GM18499 (cell line): ENCODE measurements around the gene GABRG3.

Experiments
- ATAC-seq: cut with Tn5 transposase; IDR thresholded peaks from one replicate; pipeline ENCODE4 v1.9.1; 2021; ENCODE audit warnings: moderate number of reproducible peaks; ENCODE audit not compliant: insufficient read depth, unreplicated experiment

Gene GABRG3

GRCh38 chr15:27234593-27234992 is 263.6 kb downstream of the GABRG3 start:
- no peak for ATAC-seq

DNA sequence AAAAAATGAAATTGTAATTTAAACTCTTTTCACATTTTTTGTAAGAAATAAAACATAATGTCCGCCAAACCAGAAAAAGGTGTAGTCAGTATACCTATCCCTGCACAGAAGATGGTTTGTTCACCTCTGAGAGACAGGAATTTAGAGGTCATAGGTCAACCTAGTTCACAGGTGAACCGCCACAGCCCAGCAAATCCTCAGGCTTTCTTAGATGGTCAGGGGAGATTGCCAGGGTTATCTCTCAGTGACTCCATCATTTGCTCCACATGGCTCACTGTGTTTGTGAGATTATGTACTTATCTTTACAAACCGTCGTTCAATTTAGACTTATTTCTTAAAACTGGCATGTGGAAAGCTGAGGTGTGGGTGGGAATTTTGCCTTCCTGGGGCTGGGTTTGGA is 264.2 kb downstream of the GABRG3 start:
- no peak for ATAC-seq

- ATAC-seq: no peak
These were observed 264.7 kb downstream of the GABRG3 start for GRCh38 chr15:27235681-27236080.

DNA sequence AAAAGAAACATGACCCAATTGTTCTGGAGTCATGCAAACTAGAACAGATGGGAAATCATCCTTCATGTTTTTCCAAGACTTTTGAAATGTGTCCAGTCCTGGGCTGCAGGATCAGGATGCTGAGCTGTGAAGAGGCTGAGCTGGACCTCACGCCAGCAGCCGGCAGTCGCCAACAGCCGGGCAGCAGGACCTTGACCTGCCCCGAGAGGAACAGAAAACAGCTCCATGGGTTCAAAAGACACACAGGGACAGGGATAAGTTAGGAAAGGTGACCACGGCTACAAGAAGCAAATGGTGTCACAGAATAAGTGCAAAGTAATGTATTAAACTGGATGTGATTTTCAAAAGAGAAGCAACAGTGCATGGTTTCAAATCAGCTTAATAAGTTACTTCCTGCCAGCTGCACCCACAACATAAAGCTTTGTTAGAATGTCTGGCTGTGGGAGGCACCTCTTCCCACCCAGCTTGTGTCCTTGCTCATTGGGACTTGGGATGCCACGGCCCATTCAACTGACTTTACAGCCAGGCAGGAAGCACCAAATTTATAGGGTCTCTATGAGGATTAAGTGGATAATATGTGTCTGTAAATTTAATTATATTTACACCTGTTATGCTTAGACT is 266.4 kb downstream of the GABRG3 start:
- no peak for ATAC-seq

GRCh38 chr15:27238209-27238608 is 267.2 kb downstream of the GABRG3 start:
- no peak for ATAC-seq

GRCh38 chr15:27238707-27239423 is 267.9 kb downstream of the GABRG3 start:
- ATAC-seq: no peak

DNA sequence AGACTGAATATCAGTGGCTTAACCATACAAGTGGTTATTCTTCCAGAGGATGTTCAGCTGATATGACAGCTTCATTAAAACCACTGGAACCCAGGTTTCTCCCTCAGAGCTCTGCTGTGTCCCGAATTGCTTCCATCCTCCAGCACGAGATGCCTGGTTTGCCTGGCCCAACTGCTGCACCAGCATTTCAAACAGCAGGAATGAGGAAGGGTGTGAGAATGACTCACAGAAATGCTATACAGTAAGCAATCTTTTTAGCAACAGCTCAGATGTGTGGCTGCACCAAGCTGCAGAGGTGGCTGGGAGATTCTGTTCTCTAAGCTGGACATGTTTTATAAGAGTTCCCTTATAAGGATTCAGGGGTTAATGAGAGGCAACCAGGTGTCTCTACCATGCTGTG is 271.0 kb downstream of the GABRG3 start:
- no peak for ATAC-seq

DNA sequence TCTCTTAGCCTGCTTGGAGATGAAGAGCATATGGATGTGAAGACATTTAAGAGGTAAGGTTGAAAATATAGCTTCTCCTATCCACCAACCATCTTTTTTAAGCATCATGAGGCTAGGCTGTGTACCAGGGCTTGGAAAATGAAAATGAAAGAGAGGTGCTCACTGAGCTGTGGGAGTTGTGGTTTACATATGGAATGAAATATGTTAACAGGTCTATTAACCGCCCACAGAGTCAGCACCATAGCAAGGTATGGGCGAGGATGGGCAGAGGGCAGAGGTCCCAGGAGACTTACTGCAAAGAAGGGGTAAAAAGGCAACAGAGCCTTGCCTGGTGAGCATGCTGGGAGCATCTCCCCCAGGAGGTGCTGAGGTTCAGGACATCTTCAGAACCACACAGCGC is 273.1 kb downstream of the GABRG3 start:
- no peak for ATAC-seq

DNA sequence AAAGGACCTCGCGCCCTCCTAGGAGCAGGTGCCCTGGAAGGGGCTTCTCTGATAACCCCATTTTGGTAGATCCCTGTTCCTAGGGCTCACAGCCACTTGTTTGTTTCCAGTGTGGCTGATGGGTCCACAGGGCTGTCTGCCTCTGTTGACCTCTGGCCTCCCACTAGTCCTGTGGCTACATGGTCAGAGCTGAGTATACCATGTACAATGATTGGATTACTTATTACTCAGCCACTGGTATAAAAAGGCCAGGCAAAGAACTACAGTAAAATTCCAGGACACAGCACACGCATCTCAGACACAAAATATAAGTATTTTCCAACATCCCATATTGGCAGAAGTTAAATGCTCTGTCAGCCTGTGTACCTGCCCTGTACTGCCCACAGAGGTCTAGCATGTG is 277.3 kb downstream of the GABRG3 start:
- no peak for ATAC-seq

DNA sequence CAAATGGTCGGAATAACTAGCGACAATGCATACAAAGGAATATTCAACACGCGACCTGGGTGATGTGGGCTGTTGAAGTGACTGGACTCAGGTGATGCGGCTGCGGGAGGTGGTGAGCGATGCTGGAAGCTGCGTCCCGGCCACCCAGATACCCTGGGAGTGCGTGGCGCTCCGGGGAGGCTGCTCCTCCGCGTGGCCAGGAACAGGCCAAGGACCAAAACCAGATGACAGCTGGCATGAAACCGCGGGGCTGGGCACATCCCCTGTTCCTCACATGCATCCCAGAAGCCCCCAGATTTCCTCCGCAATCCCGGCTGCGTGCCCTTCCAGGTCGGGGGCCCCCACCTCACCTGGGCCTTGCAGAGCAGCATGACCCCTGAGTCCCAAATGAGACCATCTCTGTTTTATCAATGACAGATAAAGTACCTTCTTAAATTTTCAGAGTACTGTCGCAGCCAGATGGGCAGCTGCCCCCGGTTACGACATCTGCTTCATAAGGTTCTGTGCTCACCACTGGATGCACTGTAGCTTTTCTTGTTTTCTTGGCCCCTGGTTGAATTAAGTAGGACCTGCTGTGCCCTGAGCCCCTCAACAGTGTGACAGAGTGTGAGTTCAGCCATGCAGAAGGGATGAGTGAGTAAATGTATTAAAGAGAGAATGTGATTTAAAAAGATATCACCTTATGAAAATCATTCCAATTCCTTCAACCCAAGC is 278.2 kb downstream of the GABRG3 start:
- no peak for ATAC-seq

GRCh38 chr15:27249760-27250109 is 278.8 kb downstream of the GABRG3 start:
- ATAC-seq: no peak

DNA sequence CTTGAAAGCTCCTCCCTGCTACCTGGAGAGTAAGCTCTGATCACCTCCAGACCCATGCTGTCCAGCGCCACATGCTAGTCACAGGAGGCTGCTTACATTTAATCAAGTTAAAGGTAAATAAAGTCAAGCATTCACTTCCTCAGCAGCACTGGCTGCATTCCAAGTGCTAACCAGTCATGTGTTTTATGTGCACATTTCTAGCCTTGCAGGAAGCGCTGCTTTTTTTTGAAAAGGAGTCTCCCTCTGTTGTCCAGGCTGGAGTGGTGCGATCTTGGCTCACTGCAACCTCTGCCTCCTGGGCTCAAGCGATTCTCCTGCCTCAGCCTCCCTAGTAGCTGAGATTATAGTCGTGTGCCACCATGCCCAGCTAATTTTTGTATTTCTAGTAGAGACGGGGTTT is 279.2 kb downstream of the GABRG3 start:
- no peak for ATAC-seq

DNA sequence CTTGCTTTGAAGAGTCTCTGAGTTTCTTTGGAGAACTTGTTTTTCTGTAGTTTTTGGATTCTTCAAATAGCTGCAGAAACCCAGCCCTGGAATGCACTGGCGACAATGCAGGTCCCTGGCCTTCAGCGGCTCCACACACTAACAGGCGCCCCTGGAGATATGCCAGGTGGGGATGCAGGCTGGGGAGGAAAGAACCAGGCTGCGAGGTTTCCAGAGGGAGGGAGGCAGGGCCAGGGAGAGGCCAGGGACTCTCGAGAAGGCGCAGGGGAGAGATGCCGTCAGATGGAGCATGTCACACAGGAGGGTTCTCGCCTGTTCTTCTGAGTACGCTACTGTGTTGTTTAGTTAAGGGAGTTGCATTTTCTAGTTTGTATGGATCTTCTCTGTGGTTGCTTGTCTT is 283.1 kb downstream of the GABRG3 start:
- ATAC-seq: no peak

DNA sequence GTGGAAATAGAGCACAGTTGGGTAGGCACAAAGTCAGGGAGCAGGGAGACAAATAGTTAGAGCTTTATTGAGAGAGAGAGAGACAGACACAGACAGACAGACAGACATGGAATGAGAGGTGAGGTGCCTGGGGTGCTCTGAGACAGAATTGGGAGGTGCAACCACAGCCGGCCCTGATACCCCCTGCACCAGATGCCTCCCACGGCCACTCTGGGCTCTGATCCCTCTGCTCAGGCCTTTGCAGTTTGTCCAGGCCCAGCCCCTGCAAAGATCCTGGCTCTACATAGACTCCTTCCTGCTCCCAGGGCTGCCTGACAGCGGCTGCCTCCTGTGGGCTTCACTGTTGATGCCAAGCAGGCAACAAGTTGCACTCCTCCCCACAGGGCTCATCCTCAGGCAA is 283.8 kb downstream of the GABRG3 start:
- ATAC-seq: no peak

- ATAC-seq: no peak
These were observed 285.5 kb downstream of the GABRG3 start for GRCh38 chr15:27256446-27256845.

GRCh38 chr15:27258287-27258686 is 287.3 kb downstream of the GABRG3 start:
- ATAC-seq: no peak

DNA sequence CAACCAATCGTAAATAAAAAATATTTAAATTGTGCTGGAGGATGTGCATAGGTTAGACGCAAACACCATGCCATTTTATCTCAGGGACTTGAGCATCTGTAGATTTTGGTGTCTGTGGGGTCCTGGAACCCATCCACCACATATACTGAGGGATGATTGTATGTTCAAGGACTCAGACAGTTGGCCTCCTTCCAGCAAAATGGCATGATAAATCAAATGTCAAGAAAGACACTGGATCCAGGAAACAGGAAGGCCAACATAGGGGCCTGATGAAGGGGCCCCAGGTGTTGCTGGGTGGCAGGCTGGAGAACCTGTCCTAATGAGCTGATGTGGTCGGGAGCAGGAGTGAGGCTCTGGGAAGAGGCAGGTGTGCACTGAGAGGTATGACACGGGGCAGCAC is 289.5 kb downstream of the GABRG3 start:
- no peak for ATAC-seq

- ATAC-seq: no peak
These were observed 297.9 kb downstream of the GABRG3 start for GRCh38 chr15:27268923-27269322.

- no peak for ATAC-seq
These were observed 300.3 kb downstream of the GABRG3 start for GRCh38 chr15:27271258-27271657.

GRCh38 chr15:27272427-27272826 is 301.4 kb downstream of the GABRG3 start:
- ATAC-seq: no peak

- ATAC-seq: no peak
These were observed 302.5 kb downstream of the GABRG3 start for GRCh38 chr15:27273506-27273905.

GRCh38 chr15:27278761-27279160 is 307.8 kb downstream of the GABRG3 start:
- ATAC-seq: no peak
